Activated CD4-positive, alpha-beta memory T cell treated with anti-CD3 and anti-CD28 coated beads for 36 hours (primary cell): ENCODE measurements around the gene CENPV. TPM values are rescaled to one million over a fixed set of nuclear protein-coding genes. Genes with fewer than 3 reads are reported as not detected.
"Not testable (repeated sequence)": the region's sequence is repeated elsewhere in the genome, so short reads cannot be mapped to it uniquely, and the experiment has no call there.

Source experiments
- CTCF ChIA-PET: fragments of 350-600 bp; sonication (Branson Sonifier 250); formaldehyde crosslinking; loops from one replicate; lab custom pipeline; 2021; ENCODE audit warnings: antibody characterized with exemption, inconsistent platforms; lab: Charles Lee
- POLR2A ChIA-PET: fragments of 350-600 bp; sonication (Branson Sonifier 250); formaldehyde crosslinking; loops from one replicate; lab custom pipeline; 2021; ENCODE audit warnings: antibody characterized with exemption; lab: Charles Lee
- DNase-seq: peaks from one replicate; pipeline ENCODE4 v3.0.0-alpha.2; 2020
- H3K27ac Mint-ChIP-seq: one replicate; pipeline ENCODE4 v1.8.0; 2021; ENCODE audit warnings: mixed read lengths
- H3K27me3 Mint-ChIP-seq: one replicate; pipeline ENCODE4 v1.8.0; 2021; ENCODE audit warnings: mixed read lengths
- H3K36me3 Mint-ChIP-seq: one replicate; pipeline ENCODE4 v1.8.0; 2021; ENCODE audit warnings: mixed read lengths
- H3K4me1 Mint-ChIP-seq: one replicate; pipeline ENCODE4 v1.8.0; 2021; ENCODE audit warnings: low read depth, mixed read lengths
- H3K4me3 Mint-ChIP-seq: one replicate; pipeline ENCODE4 v1.8.0; 2021; ENCODE audit warnings: mild to moderate bottlenecking, mixed read lengths
- H3K9me3 Mint-ChIP-seq: one replicate; pipeline ENCODE4 v1.8.0; 2021; ENCODE audit warnings: mixed read lengths
- intact Hi-C: fragments of 100-400 bp; cut with micrococcal nuclease; formaldehyde crosslinking; loops from one replicate; pipeline ENCODE4 v1.15.1; 2023
- total RNA-seq, 2 experiments: library from RNA; stranded (reverse); gene quantifications; one replicate each; pipeline ENCODE4 v1.2.3, GENCODE V29; 2021

Gene CENPV
- total RNA-seq: 10 to 100 TPM; 43.0 to 44.2 TPM

GRCh38 chr17:16353317-16354174 lies at the start of gene CENPV:
TSS of gene CENPV (minus strand) at chr17:16353469. CDS start at chr17:16353436, 33 bp downstream.
- peak; percentile 69 for DNase-seq
- Mint-ChIP-seq H3K4me3 (peak within 1 kb of the TSS; percentile 87), H3K27me3 (no peaks in the 10 kb centered on the region), H3K9me3 (no peaks in the 10 kb centered on the region), H3K36me3 (peaks cover 4% of the 10 kb centered on the region), H3K4me1 (peaks cover 22% of the 10 kb centered on the region), H3K27ac (peak within 1 kb of the TSS; percentile 28)
- ChIA-PET CTCF (interaction anchor here (0.6 to 3.4 kb wide), 21 partner anchors 9 to 325 kb away, joined by 3 to 55 read pairs (median 3); partner anchors contain the start of genes NCOR1, TRPV2 and UBB), POLR2A (interaction anchor here (0.6 to 2.0 kb wide), 10 partner anchors 12 to 91 kb away, joined by 3 to 9 read pairs (median 6); partner anchors contain the start of genes TRPV2 and UBB)
- intact Hi-C loops: loop anchor here (1.0 to 2.0 kb wide), 3 partner anchors 67 to 231 kb away; no protein-coding TSS in a partner anchor

DNA sequence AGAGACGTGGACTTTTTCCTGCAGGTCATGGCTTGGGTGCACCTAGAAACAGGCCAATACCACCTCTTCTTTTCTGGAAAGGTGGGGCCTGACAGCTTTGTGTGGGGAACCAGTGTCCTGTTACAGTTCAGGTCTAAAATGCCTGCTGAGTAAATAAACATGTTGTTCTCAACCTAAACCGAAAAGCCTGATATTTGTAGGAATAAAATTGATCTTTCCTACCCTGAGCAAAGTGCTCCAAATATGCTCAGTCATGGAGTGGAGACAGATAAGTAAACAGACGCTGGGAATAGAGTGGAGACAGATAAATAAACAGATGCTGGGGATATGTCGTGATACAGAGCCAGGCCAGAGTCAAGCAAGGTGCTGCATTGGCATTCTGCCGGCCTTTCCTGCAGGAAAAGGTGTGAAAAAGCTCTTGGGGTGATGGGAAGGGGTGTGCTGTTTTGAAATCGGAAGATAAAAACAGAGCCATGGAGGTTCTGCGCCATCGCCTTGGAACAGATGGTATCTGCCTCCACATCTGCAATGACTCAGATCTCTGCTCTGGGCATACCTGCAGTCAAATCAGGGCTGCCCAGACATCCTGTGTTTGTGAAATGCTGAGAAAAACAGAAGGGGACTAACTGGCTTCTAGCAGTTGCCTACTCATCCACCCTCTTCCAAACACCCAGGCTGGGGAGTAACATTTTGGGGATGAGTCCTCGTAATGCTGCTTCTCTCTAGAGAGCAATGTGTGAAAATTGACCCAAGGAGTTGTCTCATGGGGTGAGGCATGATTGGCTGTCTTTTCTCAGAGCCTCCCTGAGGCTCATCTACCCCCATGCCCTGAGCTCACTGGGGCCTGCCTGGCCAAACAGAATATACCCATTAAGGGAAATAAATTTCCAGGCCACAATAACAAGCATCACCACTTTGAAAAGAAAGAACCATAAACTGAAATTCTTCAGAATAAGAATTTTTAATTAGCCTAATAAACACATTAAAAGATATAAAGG lies 45.3 kb upstream of the CENPV start:
- ChIA-PET POLR2A (no interaction called here), CTCF (interaction anchor here (1.1 kb wide), 1 partner anchor 35 kb away, joined by 3 read pairs; no protein-coding TSS in a partner anchor)
- Mint-ChIP-seq H3K9me3 (no peaks in the 10 kb centered on the region), H3K27me3 (no peaks in the 10 kb centered on the region), H3K36me3 (no peaks in the 10 kb centered on the region), H3K4me3 (no peak overlapping the region), H3K27ac (peak overlapping the region; percentile 42), H3K4me1 (peaks cover 8% of the 10 kb centered on the region)
- intact Hi-C loops: no loop called here
- peak; percentile 56 for DNase-seq

- DNase-seq, H3K4me1 Mint-ChIP-seq, POLR2A ChIA-PET, H3K27ac Mint-ChIP-seq, H3K36me3 Mint-ChIP-seq, H3K9me3 Mint-ChIP-seq, H3K4me3 Mint-ChIP-seq, H3K27me3 Mint-ChIP-seq, intact Hi-C loops, CTCF ChIA-PET: not testable (repeated sequence)
These were observed 43.4 kb upstream of the CENPV start for GRCh38 chr17:16396693-16397092.

DNA sequence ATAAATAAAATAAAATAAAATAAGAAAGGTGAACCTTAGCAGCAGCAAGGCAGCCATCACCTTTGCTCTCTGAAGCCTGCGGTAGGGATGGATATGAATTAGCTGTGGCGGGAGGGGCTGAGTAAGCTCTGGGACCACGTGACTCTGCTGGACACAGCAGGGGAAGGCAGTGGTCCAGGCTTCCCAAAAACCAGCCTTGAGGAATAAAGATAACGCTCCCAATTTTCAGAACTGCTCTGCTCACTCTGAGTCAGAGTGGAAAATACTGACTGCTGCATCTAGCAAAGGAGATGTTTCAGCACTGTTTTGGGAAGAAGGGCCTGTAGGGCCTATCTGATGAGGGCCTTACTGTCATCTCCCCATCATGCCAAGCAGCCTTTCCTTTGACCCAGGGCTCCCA lies 42.6 kb upstream of the CENPV start:
- H3K9me3 Mint-ChIP-seq, DNase-seq, intact Hi-C loops, H3K4me3 Mint-ChIP-seq, H3K4me1 Mint-ChIP-seq, H3K27ac Mint-ChIP-seq, POLR2A ChIA-PET, H3K27me3 Mint-ChIP-seq, H3K36me3 Mint-ChIP-seq, CTCF ChIA-PET: not testable (repeated sequence)

DNA sequence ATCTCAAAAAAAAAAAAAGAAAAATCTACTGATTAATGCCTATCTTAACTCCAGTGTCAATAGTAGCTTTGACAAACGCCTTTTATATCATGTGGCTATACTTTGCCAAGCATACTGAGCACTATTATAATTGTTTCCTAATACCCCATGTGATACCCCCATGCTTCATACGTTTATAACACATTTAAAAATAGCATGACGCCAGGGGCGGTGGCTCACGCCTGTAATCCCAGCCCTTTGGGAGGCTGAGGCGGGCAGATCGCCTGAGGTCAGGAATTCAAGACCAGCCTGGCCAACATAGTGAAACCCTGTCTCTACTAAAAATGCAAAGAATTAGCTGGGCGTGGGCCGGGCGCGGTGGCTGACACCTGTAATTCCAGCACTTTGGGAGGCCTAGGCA lies 39.2 kb upstream of the CENPV start:
- not testable (repeated sequence) for H3K36me3 Mint-ChIP-seq, H3K27ac Mint-ChIP-seq

DNA sequence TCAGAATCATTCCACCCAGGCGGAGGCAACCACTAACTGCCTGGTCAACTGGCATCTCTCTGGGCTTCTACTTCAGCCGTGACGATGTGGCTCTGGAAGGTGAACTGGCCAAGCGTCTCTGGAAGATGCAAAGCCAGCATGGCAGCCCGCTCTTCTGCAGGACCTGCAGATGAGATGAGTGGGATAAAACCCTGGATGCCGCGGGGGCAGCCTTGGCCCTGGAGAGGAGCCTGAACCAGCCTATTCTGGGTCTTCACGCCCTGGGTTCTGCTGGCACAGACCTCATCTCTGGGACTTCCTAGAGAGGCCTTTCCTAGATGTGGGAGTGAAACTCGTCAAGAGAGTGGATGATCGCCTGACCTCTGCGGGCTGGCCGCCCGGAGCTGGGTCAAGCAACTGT lies 38.2 kb upstream of the CENPV start:
- POLR2A ChIA-PET: no interaction called here
- no peak for DNase-seq
- Mint-ChIP-seq H3K36me3 (no peaks in the 10 kb centered on the region), H3K9me3 (no peaks in the 10 kb centered on the region), H3K27ac (no peak overlapping the region), H3K27me3 (peaks cover 4% of the 10 kb centered on the region), H3K4me3 (no peak overlapping the region), H3K4me1 (peaks cover 10% of the 10 kb centered on the region)
- intact Hi-C loops: no loop called here
- CTCF ChIA-PET: interaction anchor here (0.6 to 1.1 kb wide), 2 partner anchors 28 to 130 kb away, joined by 3 read pairs; no protein-coding TSS in a partner anchor

More for the DNA sequence above, 39.2 kb upstream of the CENPV start:
- H3K27me3 Mint-ChIP-seq, intact Hi-C loops, H3K9me3 Mint-ChIP-seq, DNase-seq, H3K4me3 Mint-ChIP-seq, H3K4me1 Mint-ChIP-seq: not testable (repeated sequence)
- ChIA-PET POLR2A (interaction anchor here (0.5 kb wide), 1 partner anchor 26 kb away, joined by 3 read pairs; no protein-coding TSS in a partner anchor), CTCF (interaction anchor here (1.1 kb wide), 1 partner anchor 29 kb away, joined by 3 read pairs; no protein-coding TSS in a partner anchor)

- H3K27ac Mint-ChIP-seq, DNase-seq, H3K27me3 Mint-ChIP-seq, H3K9me3 Mint-ChIP-seq: not testable (repeated sequence)
- POLR2A ChIA-PET: interaction anchor here (0.7 kb wide), 1 partner anchor 18 kb away, joined by 5 read pairs; no protein-coding TSS in a partner anchor
- CTCF ChIA-PET: interaction anchor here (0.7 to 3.6 kb wide), 8 partner anchors 22 to 138 kb away, joined by 3 to 23 read pairs (median 4); partner anchors contain the start of gene TRPV2
- H3K36me3 Mint-ChIP-seq: peaks cover 30% of the 10 kb centered on the region
- H3K4me3 Mint-ChIP-seq: peak overlapping the region; percentile 83
- H3K4me1 Mint-ChIP-seq: peaks cover 49% of the 10 kb centered on the region
- intact Hi-C loops: loop anchor here (1.0 to 10.0 kb wide), 5 partner anchors 29 to 199 kb away; partner anchors contain the start of gene TRPV2
These were observed 32.8 kb upstream of the CENPV start for GRCh38 chr17:16386126-16386507.

GRCh38 chr17:16384557-16384956 lies 31.3 kb upstream of the CENPV start:
- H3K4me3 Mint-ChIP-seq: no peak overlapping the region
- no peaks in the 10 kb centered on the region for H3K9me3 Mint-ChIP-seq
- peak overlapping the region; percentile 6 for H3K27ac Mint-ChIP-seq
- CTCF ChIA-PET: interaction anchor here (1.1 to 3.6 kb wide), 6 partner anchors 21 to 139 kb away, joined by 3 to 23 read pairs (median 7); partner anchors contain the start of gene TRPV2
- DNase-seq: no peak
- intact Hi-C loops: loop anchor here (10.0 kb wide), 1 partner anchor 200 kb away; no protein-coding TSS in a partner anchor
- peaks cover 35% of the 10 kb centered on the region for H3K36me3 Mint-ChIP-seq
- POLR2A ChIA-PET: interaction anchor here (1.3 kb wide), 1 partner anchor 54 kb away, joined by 7 read pairs; no protein-coding TSS in a partner anchor
- peaks cover 4% of the 10 kb centered on the region for H3K27me3 Mint-ChIP-seq
- peaks cover 51% of the 10 kb centered on the region for H3K4me1 Mint-ChIP-seq

DNA sequence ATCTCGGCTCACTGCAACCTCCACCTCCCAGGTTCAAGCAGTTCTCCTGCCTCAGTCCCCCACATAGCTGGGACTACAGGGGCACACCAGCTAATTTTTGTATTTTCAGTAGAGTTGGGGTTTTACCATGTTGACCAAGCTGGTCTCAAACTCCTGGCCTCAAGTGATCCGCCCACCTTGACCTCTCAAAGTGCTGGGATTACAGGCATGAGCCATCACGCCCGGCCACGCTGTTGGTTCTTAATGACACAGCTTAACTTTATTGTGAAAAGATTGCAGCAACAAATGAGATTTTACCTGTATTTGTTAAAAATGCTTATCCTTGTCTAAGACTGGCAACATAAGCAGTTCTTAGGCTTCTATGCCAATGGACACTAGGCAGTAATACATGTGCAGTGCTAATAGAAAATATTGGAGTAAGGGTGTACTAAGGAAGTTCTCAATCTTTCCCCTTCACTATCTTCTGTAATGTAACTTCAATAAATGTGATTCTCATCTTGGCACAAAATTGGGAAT lies 30.6 kb upstream of the CENPV start:
- Mint-ChIP-seq H3K36me3 (peaks cover 35% of the 10 kb centered on the region), H3K4me1 (peaks cover 51% of the 10 kb centered on the region), H3K27ac (peak overlapping the region; percentile 49), H3K27me3 (peaks cover 4% of the 10 kb centered on the region), H3K4me3 (peak overlapping the region; percentile 93), H3K9me3 (no peaks in the 10 kb centered on the region)
- intact Hi-C loops: loop anchor here (10.0 kb wide), 1 partner anchor 201 kb away; no protein-coding TSS in a partner anchor
- ChIA-PET POLR2A (interaction anchor here (1.0 to 5.3 kb wide), 3 partner anchors 26 to 56 kb away, joined by 3 to 53 read pairs (median 50); partner anchors contain the start of gene TRPV2), CTCF (interaction anchor here (0.6 to 4.2 kb wide), 5 partner anchors 10 to 54 kb away, joined by 3 to 34 read pairs (median 3); partner anchors contain the start of gene TRPV2)
- no peak for DNase-seq

- peak overlapping the region; percentile 49 for H3K27ac Mint-ChIP-seq
- peaks cover 35% of the 10 kb centered on the region for H3K36me3 Mint-ChIP-seq
- intact Hi-C loops: loop anchor here (10.0 kb wide), 1 partner anchor 202 kb away; no protein-coding TSS in a partner anchor
- ChIA-PET POLR2A (interaction anchor here (1.0 to 5.3 kb wide), 3 partner anchors 27 to 57 kb away, joined by 3 to 53 read pairs (median 50); partner anchors contain the start of gene TRPV2), CTCF (interaction anchor here (0.6 to 4.2 kb wide), 5 partner anchors 9 to 55 kb away, joined by 3 to 34 read pairs (median 3); partner anchors contain the start of gene TRPV2)
- H3K4me1 Mint-ChIP-seq: peaks cover 51% of the 10 kb centered on the region
- H3K27me3 Mint-ChIP-seq: peaks cover 4% of the 10 kb centered on the region
- DNase-seq: no peak
- peak overlapping the region; percentile 93 for H3K4me3 Mint-ChIP-seq
- no peaks in the 10 kb centered on the region for H3K9me3 Mint-ChIP-seq
These were observed 29.9 kb upstream of the CENPV start for GRCh38 chr17:16383216-16383615.
